HCT116 (cell line): ENCODE measurements around the gene RSPH4A. TPM values are rescaled to one million over a fixed set of nuclear protein-coding genes. Genes with fewer than 3 reads are reported as not detected.

Experiments
- ATAC-seq: fragments of 200-7000 bp; cut with Tn5 transposase; 2 replicates; pipeline ENCODE4 v1.9.1; 2020; ENCODE audit warnings: mild to moderate bottlenecking, moderate library complexity
- BruUV-seq: library from RNA; stranded (reverse); fragments of 400-500 nt; replicated peaks from 2 replicates; lab custom pipeline; 2021; lab: Mats Ljungman, UMichigan
- CTCF ChIA-PET: fragments of 300-600 bp; sonication (Branson Sonifier 250); formaldehyde crosslinking; loops from one replicate; lab custom pipeline; 2021; ENCODE audit warnings: antibody characterized with exemption; lab: Charles Lee
- POLR2A ChIA-PET: fragments of 300-600, 350-600 bp; sonication (Branson Sonifier 250); formaldehyde crosslinking; loops from one replicate; lab custom pipeline; 2021; ENCODE audit warnings: antibody characterized with exemption; lab: Charles Lee
- RAD21 ChIA-PET, 2 experiments: fragments of 300-600 bp; sonication (Branson Sonifier 250); formaldehyde crosslinking; loops; one replicate each; lab custom pipeline; 2023; ENCODE audit warnings: low total read pairs in 2 of 2; ENCODE audit not compliant: uncharacterized antibody in 2 of 2, unreplicated experiment in 2 of 2, low non-redundant PET in 1 of 2; lab: Charles Lee
- DNase-seq: peaks from one replicate; pipeline ENCODE4 v3.0.0-alpha.2; 2010; ENCODE audit warnings: low read depth, low spot score
- H2AFZ ChIP-seq: fragments of 200-600 bp; shearing (Covaris generic), sonication (generic); 2 replicates; pipeline ENCODE4 v1.6.1; 2017; ENCODE audit warnings: low read depth, mixed run types, mixed read lengths, antibody characterized with exemption, low read length; ENCODE audit not compliant: poor library complexity, severe bottlenecking
- H3K27ac ChIP-seq: 2 replicates; pipeline ENCODE4 v1.5.1; 2012; ENCODE audit warnings: low read depth, low read length
- H3K27me3 ChIP-seq: fragments of 200-600 bp; sonication (generic); 2 replicates; pipeline ENCODE4 v1.6.1; 2016; ENCODE audit warnings: mixed run types, low read length, mixed read lengths; ENCODE audit not compliant: insufficient read depth
- H3K36me3 ChIP-seq, 2 experiments: fragments of 200-500 bp in 1 of 2; fragments of 200-600 bp in 1 of 2; sonication (Bioruptor generic) in 1 of 2; sonication (generic) in 1 of 2; 2 replicates each; pipeline versions ENCODE4 v1.5.1 to v1.6.1; 2014 to 2016; ENCODE audit warnings: low read length in 2 of 2, inconsistent platforms in 1 of 2, mixed read lengths in 1 of 2, mixed run types in 1 of 2; ENCODE audit not compliant: insufficient read depth in 2 of 2, control insufficient read depth in 1 of 2
- H3K4me1 ChIP-seq, 2 experiments: fragments of 200-600 bp in 1 of 2; sonication (generic) in 1 of 2; 2 replicates each; pipeline versions ENCODE4 v1.5.1 to v1.6.1; 2012 to 2017; ENCODE audit warnings: low read length in 2 of 2, inconsistent platforms in 1 of 2, mild to moderate bottlenecking in 1 of 2, mixed read lengths in 1 of 2, mixed run types in 1 of 2, moderate library complexity in 1 of 2; ENCODE audit not compliant: insufficient read depth in 2 of 2, control insufficient read depth in 1 of 2
- H3K4me2 ChIP-seq: fragments of 200-600 bp; sonication (generic); 2 replicates; pipeline ENCODE4 v1.6.1; 2017; ENCODE audit warnings: mixed run types, low read length, mixed read lengths
- H3K4me3 ChIP-seq, 2 experiments: fragments of 200-600 bp in 1 of 2; sonication (generic) in 1 of 2; replicated peaks in 1 of 2; 2 replicates each; pipeline ENCODE4 v1.5.1; 2011 to 2016; ENCODE audit warnings: low read length in 2 of 2, control low read depth in 1 of 2, low read depth in 1 of 2, mild to moderate bottlenecking in 1 of 2, mixed read lengths in 1 of 2, mixed run types in 1 of 2
- H3K79me2 ChIP-seq: fragments of 200-600 bp; sonication (generic); 2 replicates; pipeline ENCODE4 v1.6.1; 2017; ENCODE audit warnings: mild to moderate bottlenecking, mixed run types, low read length, moderate library complexity, mixed read lengths; ENCODE audit not compliant: insufficient read depth
- H3K9ac ChIP-seq: fragments of 200-600 bp; sonication (generic); 2 replicates; pipeline ENCODE4 v1.6.1; 2016; ENCODE audit warnings: low read length, mixed read lengths
- H3K9me2 ChIP-seq: fragments of 200-600 bp; sonication (generic), shearing (Covaris generic); 2 replicates; pipeline ENCODE4 v1.6.1; 2017; ENCODE audit warnings: mixed run types, mild to moderate bottlenecking, moderate library complexity; ENCODE audit not compliant: insufficient read depth
- H3K9me3 ChIP-seq, 2 experiments: fragments of 200-500 bp in 1 of 2; fragments of 200-600 bp in 1 of 2; sonication (Bioruptor generic) in 1 of 2; sonication (generic) in 1 of 2; 2 replicates each; pipeline ENCODE4 v1.6.1; 2014 to 2017; ENCODE audit warnings: low read length in 2 of 2, mixed read lengths in 2 of 2, inconsistent platforms in 1 of 2, low read depth in 1 of 2, mild to moderate bottlenecking in 1 of 2, mixed run types in 1 of 2, moderate library complexity in 1 of 2; ENCODE audit not compliant: control insufficient read depth in 1 of 2, insufficient read depth in 1 of 2
- H4K20me1 ChIP-seq: fragments of 200-600 bp; sonication (generic), shearing (Covaris generic); 2 replicates; pipeline ENCODE4 v1.6.1; 2017; ENCODE audit warnings: mixed run types, mild to moderate bottlenecking, moderate library complexity; ENCODE audit not compliant: insufficient read depth
- ATF3 ChIP-seq: IDR thresholded peaks from 2 replicates; pipeline ENCODE4 v1.6.1; 2012
- CEBPB ChIP-seq: IDR thresholded peaks from 2 replicates; pipeline ENCODE4 v1.6.1; 2012; ENCODE audit warnings: low read depth
- CTCF ChIP-seq, 3 experiments: fragments of 200-600 bp in 1 of 3; sonication (generic) in 1 of 3; IDR thresholded peaks in 2 of 3; conservative IDR thresholded peaks in 1 of 3; 2 replicates each; pipeline ENCODE4 v1.5.1; 2012 to 2017; ENCODE audit warnings: low read depth in 2 of 3, low read length in 2 of 3, antibody characterized with exemption in 1 of 3, borderline replicate concordance in 1 of 3, control low read depth in 1 of 3, mild to moderate bottlenecking in 1 of 3, mixed read lengths in 1 of 3, mixed run types in 1 of 3, moderate library complexity in 1 of 3; ENCODE audit not compliant: insufficient read depth in 1 of 3
- EGR1 ChIP-seq: IDR thresholded peaks from 2 replicates; pipeline ENCODE4 v1.6.1; 2012; ENCODE audit warnings: low read depth
- EZH2phosphoT487 ChIP-seq: fragments of 200-600 bp; IDR thresholded peaks from 2 replicates; pipeline ENCODE4 v1.6.1; 2018; ENCODE audit warnings: antibody characterized with exemption, borderline replicate concordance
- FOSL1 ChIP-seq: IDR thresholded peaks from 2 replicates; pipeline ENCODE4 v1.6.1; 2012; ENCODE audit warnings: low read depth
- JUND ChIP-seq: IDR thresholded peaks from 2 replicates; pipeline ENCODE4 v1.6.1; 2012
- MAX ChIP-seq: IDR thresholded peaks from 2 replicates; pipeline ENCODE4 v1.6.1; 2012
- POLR2A ChIP-seq: IDR thresholded peaks from 2 replicates; pipeline ENCODE4 v1.7.0; 2011; ENCODE audit warnings: borderline replicate concordance; ENCODE audit not compliant: insufficient read depth, insufficient read length; ENCODE audit errors: extremely low read depth
- POLR2AphosphoS5 ChIP-seq: IDR thresholded peaks from 2 replicates; pipeline ENCODE4 v1.6.1; 2011; ENCODE audit warnings: mild to moderate bottlenecking, low read depth, low read length, moderate library complexity
- REST ChIP-seq: IDR thresholded peaks from 2 replicates; pipeline ENCODE4 v1.6.1; 2012; ENCODE audit warnings: low read depth
- SIN3A ChIP-seq: IDR thresholded peaks from 2 replicates; pipeline ENCODE4 v1.6.1; 2012; ENCODE audit warnings: low read depth
- TCF7L2 ChIP-seq: IDR thresholded peaks from 2 replicates; pipeline ENCODE4 v1.7.0; 2011; ENCODE audit warnings: borderline replicate concordance, inconsistent platforms; ENCODE audit not compliant: insufficient read depth, insufficient read length; ENCODE audit errors: extremely low read depth
- ZBTB33 ChIP-seq: IDR thresholded peaks from 2 replicates; pipeline ENCODE4 v1.6.1; 2011; ENCODE audit warnings: mild to moderate bottlenecking, low read length, moderate library complexity; ENCODE audit not compliant: insufficient replicate concordance; ENCODE audit errors: extremely low read depth
- ZFX ChIP-seq: fragments of 450-650 bp; IDR thresholded peaks from 2 replicates; pipeline ENCODE4 v1.6.1; 2017
- intact Hi-C: fragments of 100-400 bp; cut with micrococcal nuclease; formaldehyde crosslinking; loops from 2 replicates; pipeline ENCODE4 v1.10.0; 2022
- total RNA-seq: library from RNA; stranded (reverse); gene quantifications from one replicate; pipeline ENCODE4 v1.2.1, GENCODE V29; 2021; ENCODE audit not compliant: unreplicated experiment

Gene RSPH4A
- total RNA-seq, 1 experiment from 2014 or later, result 0.27 TPM

- no peak overlapping the region for H3K27ac ChIP-seq
These were observed 10.3 kb upstream of the RSPH4A start for GRCh38 chr6:116605935-116606334.

More at GRCh38 chr6:116605935-116606334, 10.3 kb upstream of the RSPH4A start:
- no peak overlapping the region for H3K4me2 ChIP-seq
- no peak overlapping the region for H3K4me3 ChIP-seq
- DNase-seq (no peak), ATAC-seq (no peak)
- ChIA-PET CTCF (no interaction called here), POLR2A (no interaction called here), RAD21 (no interaction called here)
- BruUV-seq, result no TSS peak
- no peaks in the 10 kb centered on the region for H3K36me3 ChIP-seq
- no peaks in the 10 kb centered on the region for H3K4me1 ChIP-seq
- H3K79me2 ChIP-seq, result no peaks in the 10 kb centered on the region
- H2AFZ ChIP-seq, result no peak overlapping the region
- H3K9ac ChIP-seq, result no peak overlapping the region
- H3K9me3 ChIP-seq, result no peaks in the 10 kb centered on the region
- no peaks in the 10 kb centered on the region for H3K9me2 ChIP-seq
- H3K27me3 ChIP-seq, result no peaks in the 10 kb centered on the region
- intact Hi-C loops, result no loop called here
- no peak for TF ChIP-seq MAX
- no peak for TF ChIP-seq CTCF (IDR thresholded peaks at IDR 0.05 in 2 of 3, conservative IDR thresholded peaks at IDR 0.05 in 1 of 3; ENCODE audit: borderline replicate concordance in 1 of 3, insufficient read depth in 1 of 3, low read depth in 2 of 3, low read length in 2 of 3)
- no peak for TF ChIP-seq REST
- TF ChIP-seq EGR1, result no peak
- TF ChIP-seq FOSL1, result no peak
- TF ChIP-seq SIN3A, result no peak
- TF ChIP-seq POLR2A, result no peak
- TF ChIP-seq ZFX, result no peak
- TF ChIP-seq ZBTB33, result no peak
- no peak for TF ChIP-seq TCF7L2
- TF ChIP-seq ATF3, result no peak
- no peak for TF ChIP-seq EZH2phosphoT487
- TF ChIP-seq POLR2AphosphoS5, result no peak
- TF ChIP-seq JUND, result no peak
- TF ChIP-seq CEBPB, result no peak
- no peaks in the 10 kb centered on the region for H4K20me1 ChIP-seq
